Measurements from ENCODE around the gene MYLK3.
A peak's percentile ranks its signal among the peaks of the same experiment; 100 is the strongest.
"Not testable (repeated sequence)": the region's sequence is repeated elsewhere in the genome, so short reads cannot be mapped to it uniquely, and the experiment has no call there.

The MYLK3 gene

DNA sequence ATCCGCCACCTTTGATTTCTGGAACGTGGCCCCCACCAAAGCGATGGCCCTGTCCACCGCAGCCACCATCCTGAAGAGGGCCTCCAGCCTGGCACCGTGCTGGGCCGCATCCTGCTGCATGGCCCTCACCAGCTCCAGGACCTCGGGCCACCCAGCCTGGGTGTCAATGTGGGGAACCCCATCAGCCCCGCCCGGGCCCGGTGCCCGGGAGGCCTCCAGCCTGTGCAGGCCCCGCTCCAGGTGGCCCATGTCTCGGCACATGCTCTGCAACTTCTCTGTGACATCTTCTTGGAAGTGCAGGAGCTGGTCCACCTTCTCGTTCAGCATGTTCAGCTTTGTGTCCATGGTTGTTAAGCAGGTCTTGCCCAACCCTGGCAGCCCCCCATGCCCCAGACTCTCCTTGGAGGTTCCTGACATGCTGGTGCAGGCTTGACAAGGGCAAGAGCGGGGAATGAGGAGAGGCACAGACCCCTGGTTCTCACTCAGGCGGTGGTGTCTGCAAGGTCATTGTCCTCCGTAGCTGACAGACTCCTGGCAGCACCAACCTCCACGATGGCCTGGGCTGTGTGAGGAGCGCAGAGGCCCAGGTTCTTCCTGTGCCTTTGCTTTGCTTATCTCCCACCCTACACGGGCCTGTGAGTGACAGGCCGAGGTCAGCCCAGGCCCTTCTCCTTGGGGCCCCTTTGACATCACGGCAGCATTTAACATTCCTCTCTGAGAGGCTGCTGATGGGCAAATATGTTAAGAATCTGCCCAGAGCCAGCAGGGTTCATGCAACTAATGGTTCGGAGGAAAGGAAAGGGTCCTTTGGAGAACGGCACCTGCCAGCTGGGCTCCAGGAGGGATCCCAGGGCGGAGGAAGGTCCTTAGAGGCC, at the start of gene MYLK3:
Gene MYLK3 (minus strand): TSS at position 568 of the 875 bp plus-strand sequence. CDS start 151 bp downstream, at position 417.
- DNase-seq: no peak

DNA sequence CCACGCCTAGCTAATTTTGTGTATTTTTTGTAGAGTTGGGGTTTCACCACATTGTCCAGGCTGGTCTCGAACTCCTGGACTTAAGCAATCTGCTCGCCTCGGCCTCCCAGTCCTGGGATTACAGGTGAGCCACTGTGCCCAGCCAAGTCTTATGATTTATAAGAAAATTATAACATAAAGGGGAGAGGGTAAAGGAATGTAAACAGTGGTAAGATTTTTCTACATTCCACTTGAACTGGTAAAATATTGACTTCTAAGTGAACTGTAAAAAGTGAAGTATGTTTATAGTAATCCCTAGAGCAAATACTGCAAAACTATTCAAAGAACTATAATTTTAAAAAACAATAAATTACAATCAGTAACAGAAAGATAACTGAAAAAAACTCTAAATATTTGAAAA, 49.4 kb upstream of the MYLK3 start:
- no peak for DNase-seq

DNA sequence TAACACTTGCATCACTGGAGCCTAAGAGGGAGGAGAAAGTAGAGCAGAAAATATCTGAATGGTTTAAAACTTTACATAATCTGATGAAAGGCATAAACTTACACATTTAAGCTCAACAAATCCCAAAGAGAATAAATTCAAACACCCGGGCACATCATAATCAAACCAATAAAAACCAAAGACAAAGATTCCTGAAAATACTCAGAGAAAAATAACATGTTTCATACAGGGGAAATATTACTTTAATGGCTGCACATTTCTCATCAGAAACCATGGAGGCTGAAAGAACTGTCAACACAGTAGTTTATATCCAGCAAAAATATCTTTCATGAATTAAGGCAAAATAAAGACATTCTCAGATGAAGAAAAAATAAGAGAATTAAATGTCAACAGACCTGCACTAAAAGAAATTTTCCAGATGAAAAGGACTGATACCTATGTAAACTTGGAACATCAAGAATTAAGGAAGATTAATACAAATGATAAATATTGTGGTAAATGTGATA, 48.7 kb upstream of the MYLK3 start:
- DNase-seq: no peak

DNA sequence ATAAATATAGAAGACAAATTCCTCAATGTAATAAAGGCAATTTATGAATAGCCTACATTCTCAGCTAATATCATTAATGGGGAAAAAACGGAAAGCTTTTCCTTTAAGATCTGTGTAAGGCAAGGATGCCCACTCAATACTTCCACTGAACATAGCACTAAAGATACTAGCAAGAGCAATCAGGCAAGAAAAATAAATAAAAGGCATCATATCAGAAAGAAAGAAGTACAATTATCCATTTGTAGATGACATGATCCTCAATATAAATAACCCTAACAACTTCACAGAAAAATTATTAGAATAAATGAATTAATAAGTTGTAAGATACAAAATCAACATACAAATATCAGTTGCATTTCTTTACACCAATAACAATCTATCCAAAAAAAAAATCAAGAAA, 45.7 kb upstream of the MYLK3 start:
- DNase-seq: no peak

DNA sequence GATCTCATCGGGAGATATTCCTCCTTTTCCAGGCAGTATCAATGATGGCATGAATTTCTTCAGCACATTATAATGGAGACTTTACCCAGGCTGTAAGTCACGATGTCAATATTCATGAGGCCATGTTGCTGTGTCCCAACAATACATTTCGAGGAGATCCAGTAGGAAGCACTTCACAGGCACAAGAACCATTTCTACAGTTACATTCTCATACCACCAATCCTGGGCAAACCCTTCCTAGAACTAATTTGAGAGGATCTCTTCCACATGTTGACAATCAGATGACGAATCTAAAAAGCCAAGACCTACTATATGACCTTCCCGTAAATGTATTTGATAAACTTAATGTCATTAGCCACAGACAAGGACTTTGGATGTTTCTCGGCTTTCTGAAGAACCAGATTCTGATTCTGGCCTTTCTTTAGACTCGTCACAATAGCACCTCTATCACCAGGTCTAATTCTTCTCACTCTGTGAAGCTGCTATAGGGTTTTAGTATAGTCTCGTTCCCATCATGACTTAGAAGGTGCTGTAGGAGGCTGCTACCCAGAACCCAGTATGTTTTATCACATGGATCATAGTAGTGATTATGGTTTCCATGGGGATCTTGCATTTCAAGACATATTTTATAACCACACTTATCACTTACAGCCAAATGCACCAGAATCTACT, 42.6 kb upstream of the MYLK3 start:
- DNase-seq: no peak

DNA sequence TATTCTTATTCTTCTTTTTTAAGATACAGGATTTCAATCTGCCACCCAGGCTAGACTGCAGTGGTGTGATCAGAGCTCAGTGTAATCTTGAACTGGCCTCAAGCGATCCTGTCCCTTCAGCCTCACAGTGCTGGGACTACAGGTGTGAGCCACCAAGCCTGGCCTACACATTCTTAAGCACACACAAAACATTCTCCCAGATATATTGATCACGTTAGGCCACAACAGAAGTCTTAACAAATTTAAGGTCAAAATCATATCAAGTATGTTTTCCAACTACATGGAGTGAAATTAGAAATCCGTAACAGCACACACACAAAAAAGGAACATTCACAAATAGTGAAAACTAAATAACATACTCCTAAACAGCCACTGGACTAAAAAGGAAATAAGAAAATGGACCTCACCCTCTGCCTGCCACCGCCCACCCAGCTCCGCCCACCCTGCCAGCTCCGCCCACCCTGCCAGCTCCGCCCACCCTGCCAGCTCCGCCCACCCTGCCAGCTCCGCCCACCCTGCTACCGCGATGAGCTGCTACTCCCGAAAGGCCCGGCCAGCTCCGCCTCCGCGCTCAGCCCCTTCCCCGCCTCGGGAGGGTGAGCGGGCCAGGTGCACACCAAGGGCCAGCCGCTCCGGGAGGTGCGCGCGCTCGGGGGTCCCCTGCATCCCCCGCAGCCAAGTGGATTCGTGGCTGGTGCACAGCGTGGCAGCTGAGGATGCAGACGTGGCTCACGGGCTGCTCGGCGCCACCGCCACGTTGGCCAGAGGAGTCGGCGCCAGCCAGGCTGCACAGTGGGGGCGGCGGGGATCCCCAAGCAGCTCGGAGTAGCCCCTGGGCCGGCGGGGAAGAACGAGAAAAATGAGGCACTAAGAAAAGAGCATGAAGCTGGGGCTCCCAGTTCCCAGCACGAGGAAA, 41.6 kb upstream of the MYLK3 start:
- no peak for DNase-seq

DNA sequence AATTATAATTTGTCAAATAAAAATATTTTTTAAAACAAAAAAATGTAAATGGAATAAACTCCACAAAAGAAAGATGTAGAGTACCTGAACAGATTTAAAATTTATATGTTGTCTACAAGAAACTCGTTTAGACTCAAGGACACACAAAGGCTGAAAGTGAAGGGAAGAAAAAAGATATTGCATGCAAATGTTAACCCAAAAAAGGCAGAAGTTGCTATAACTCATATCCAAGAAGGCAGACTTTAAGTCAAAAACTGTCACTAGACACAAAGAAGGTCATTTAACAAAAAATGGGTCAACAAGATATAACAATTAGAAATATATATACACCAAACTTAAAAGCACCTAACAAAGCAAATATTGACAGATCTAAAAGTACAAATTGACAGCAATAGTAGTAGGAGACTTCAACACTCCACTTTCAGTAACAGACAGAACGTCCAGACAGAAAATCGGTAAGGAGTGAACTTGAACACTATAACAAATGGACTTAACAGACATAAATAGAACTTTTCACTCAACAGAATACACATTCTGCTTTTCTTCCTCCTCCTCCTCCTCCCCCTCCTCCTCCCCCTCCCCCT, 40.8 kb upstream of the MYLK3 start:
- DNase-seq: no peak

DNA sequence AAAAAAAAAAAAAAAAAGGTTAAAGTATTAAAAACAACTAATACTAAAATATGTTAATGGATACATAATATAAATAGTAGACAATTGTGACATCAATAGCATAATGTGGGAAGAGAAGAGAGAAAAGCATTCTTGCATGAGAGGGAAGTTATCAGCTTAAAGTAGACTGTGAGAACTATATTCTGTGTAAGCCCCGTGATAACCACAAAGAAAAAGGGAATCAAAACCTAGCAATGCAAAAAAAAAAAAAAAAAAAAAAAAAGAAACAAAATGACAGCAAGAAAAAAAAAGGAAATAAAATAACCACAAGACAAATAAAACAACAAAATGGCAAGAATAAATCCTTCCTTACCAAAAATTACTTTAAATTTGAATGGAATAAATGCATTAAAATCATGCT, 39.8 kb upstream of the MYLK3 start:
- DNase-seq: peak; percentile 1

DNA sequence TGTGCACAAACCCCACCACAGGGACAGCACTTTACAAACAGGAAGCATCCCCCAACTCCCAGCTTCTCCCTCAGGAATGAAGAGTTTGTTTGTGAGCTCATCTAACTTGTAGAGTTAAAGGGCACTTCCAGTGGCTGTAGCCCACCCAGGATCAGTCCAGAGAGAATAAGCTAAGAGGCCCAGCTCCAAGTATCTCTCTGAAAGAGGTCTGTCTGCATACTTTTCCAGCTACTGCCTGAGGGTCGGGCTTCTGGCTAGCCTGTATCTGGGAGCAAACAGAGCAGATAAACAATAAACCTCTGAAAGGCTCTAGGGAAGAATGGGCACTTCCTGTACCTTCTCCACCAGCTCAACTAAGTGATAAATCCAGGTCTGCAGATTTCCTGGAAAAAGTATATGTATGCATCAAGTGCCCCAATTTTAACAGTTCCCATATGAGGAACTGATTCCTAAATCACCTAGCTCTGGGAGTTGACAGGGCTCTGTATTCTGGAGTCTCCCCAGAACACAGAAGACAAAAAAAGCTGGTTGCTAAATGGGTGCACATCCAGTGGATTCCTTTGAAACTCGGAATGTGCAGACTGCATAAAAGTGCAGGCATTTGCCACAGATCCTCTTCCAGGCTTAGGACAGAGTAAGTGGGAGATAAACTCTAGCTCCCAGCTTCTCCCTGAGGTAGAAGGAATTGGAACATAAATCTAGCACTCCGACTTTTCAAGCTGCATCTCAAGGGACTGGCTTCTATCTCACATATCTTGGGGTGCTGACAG, 37.1 kb upstream of the MYLK3 start:
- no peak for DNase-seq

DNA sequence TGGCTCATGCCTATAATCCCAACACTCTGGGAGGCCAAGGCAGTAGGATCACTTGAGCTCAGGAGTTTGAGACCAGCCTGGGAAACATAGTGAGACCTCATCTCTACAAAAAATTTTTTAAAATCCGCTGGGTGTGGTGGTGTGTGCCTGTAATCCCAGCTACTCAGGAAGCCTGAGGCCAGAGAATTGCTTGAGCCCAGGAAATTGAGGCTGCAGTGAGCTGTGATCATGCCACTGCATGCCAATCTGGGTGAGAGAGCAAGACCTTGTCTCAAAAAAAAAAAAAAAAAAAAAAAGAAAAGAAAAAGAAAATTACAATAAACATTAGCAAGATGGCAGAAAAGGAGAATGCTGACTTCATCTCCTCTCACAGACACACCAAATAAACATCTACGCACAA, 36.4 kb upstream of the MYLK3 start:
- DNase-seq: not testable (repeated sequence)

DNA sequence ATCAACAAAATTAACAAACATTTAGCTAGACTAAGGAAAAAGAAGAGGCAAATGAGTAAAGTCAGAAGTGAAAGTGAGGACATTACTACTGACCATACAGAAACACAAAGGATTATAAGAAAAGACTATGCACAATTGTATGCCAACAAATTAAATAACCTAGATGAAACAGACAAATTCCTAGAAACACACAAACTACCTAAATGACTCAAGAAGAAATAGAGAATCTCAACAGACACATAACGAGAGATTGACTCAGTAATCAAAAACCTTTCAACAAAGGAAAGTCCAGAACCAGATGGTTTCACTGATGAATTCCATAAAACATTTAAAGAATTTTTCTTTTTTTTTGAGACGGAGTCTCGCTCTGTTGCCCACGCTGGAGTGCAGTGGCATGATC, 35.7 kb upstream of the MYLK3 start:
- no peak for DNase-seq

DNA sequence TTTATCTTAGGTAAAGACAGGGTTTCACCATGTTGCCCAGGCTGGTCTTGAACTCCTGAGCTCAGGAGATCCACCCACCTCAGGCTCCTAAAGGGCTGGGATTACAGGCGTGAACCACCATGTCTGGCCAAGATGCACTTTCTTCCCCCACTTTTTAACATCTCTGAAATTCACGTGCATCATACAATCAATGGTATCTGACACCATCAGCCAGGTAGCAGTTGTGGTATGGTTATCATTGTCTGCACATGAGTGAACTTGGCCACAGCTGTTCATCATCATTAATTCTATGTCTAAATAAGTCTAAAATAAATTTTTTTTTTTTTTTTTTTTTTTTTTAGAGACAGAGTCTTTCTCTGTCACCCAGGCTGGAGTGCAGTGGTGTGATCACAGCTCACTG, 34.2 kb upstream of the MYLK3 start:
- no peak for DNase-seq

DNA sequence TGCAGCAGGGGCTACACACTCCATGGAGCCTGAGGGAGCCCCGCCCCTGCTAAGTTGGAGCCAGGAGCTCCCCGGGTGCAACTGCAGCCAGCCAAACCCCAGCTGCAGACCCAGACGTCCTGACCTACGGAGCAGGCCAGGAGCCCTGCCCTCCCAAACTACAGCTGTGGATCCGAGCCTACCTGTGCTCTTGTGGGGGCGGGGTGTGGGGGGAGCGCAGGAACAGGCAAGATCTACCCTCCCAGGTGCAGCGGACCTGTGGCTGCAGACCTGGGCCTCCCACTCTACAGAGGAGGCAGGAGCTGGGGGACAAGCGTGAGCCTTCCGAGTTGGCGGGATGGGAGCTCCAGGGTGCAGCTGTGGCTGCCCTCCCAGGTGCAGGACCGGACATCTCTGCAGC, 29.7 kb upstream of the MYLK3 start:
- no peak for DNase-seq

DNA sequence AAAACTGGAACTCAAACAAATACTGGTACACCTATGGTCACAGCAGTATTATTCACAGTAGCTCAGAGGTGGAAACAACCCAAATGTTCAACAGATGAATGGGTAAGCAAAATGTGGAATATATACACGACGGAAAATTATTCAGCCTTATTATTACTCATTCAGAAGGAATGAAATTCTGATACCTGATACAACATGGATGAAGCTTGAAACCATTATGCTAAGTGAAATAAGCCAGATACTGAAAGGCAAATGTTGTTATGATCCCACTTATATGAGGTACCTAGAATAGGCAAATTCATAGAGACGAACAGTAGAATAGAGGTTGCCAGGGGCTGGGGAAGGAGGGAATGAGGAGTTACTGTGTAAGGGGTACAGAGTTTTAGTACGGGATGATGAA, 27.1 kb upstream of the MYLK3 start:
- DNase-seq: no peak

DNA sequence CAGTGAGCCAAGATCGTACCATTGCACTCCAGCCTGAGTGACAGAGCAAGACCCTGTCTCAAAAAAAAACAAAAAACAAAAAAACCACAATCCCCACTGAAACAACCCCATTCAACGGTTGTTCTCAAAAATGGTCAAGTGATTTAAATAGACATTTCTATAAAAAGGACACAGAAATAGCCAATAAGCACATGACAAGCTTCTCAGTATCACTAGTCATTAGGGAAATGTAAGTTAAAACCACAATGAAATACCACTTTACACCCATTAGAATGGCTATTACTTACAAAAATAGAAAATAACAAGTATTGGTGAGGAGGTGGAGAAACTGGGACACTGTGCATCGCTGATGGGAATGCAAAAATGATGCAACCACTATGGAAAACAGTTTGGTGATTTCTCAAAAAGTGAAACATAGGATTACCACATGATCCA, 26.6 kb upstream of the MYLK3 start:
- DNase-seq: no peak

DNA sequence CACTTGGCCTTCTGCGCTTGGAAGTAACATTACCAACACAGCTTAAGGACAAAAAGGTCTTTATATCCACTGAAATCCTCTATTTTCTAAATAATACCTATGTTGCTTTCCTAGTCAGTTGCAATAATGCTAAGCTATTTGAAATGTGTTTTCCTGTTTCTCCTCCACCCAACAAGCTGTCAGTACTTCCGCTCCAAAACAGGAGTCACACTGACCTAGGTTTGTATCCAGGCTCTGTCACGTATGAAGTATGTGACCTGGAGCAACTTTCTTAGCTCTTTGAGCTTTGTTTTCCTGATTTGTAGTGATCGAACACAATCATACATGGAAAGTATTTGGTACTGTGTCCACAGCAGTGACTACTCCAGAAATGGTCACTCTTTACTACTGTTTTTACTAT, 24.3 kb upstream of the MYLK3 start:
- DNase-seq: no peak

DNA sequence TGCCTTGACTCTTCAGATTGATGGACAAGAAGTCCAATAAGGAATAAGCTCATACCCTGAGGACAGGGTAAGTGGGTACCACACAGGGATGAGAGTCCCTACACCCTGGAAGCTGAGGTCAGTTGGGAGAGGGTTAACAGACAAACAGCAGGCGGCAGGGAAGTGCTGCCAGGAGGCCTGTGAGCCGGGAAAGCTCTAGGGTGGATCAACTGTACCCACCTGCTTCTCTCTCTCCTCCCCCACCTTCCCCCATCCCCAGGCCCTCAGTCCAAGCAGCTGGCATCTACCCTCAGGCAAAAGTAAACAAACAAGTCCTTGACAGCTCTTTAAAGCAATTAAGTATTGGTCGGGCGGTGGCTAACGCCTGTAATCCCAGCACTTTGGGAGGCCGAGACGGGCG, 20.7 kb upstream of the MYLK3 start:
- DNase-seq: no peak

DNA sequence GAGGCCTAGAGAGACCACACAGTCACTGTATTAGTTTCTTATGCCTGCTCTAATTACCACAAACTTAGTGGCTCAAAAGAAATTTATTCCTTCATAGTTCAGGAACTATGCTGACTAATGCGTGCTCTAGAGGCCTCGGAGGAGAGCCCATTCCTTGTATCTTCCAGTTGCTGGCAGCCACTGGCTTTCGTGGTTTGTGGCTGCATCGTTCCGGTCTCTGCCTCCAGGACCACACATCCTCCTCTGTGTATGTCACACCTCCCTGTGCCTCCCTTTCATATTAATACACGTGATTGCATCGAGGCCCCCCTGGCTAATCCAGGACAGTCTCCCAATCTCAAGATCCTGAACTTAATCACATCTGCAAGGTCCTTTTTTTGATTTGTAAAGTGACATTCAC, 16.9 kb upstream of the MYLK3 start:
- DNase-seq: no peak

DNA sequence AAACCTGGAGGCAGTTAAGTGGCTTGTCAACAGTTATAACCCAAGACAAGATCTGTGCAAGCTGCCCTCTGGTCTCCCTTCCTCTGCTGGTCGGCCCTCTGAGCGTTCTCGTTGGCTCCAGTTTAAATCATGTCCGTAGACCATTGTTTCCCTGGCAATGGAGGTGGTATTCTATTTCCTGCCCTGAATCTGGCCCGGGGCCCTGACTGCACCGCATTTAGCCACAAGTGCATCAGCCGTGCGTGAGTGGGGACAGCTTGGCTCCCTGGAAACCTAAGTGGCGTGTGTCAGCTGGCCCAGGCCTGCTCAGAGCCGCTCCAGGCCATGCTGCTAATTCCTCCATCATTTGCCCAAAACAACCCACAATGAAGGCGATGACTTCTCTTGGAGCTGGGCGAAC, 15.0 kb upstream of the MYLK3 start:
- no peak for DNase-seq

DNA sequence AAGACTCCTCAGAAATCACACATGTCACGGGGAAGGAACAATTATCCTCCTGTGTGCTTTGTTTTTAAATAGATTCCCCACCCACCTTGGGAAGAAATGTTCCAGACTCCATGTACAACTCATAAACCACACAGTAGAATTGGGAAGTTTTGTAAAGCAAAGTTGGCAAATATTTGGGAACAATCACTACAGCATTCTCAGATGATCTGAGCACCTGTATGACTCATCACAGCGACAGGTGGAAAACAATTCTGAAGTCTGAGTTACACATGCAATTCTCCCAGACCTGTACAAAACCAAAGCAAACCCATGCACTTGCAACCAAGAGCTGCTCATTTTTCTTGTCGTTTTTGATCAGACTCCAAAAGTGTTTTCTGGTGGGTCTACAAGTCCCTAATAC, 14.4 kb upstream of the MYLK3 start:
- DNase-seq: no peak

DNA sequence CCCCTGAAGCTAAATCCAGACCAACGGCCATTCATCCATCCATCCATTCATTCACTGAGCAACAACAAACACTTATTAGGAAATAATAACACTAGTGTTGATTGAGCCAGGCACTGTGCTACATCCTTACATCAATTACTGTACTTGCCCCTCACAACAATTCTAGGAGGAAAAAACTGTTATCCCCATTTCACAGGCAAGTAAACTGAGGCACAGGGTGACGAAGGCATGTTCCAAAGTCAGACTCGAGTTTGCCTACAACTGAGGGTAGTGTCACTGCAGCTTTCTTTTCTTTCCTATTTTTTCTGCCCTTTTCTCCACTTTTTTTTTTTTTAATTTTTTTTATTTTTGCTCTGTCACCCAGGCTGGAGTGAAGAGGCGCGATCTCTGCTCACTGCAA, 11.2 kb upstream of the MYLK3 start:
- no peak for DNase-seq

Data from SIG-M5 (cell line).